PFSK-1 (cell line): ENCODE measurements around the gene MTRR.

Experiments used
- FOXP2 ChIP-seq: optimal IDR thresholded peaks from 2 replicates; pipeline ENCODE3; 2011; ENCODE audit warnings: borderline replicate concordance, control low read depth, inconsistent platforms; ENCODE audit not compliant: insufficient read depth; ENCODE audit errors: extremely low read length, extremely low read depth
- POLR2AphosphoS5 ChIP-seq: IDR thresholded peaks from 2 replicates; pipeline ENCODE4 v1.6.1; 2012; ENCODE audit warnings: low read depth, mild to moderate bottlenecking, control low read depth, low read length, moderate library complexity
- SIN3A ChIP-seq: IDR thresholded peaks from 2 replicates; pipeline ENCODE4 v1.6.1; 2012; ENCODE audit warnings: mild to moderate bottlenecking, low read length, moderate library complexity, borderline replicate concordance; ENCODE audit not compliant: insufficient read depth
- TAF1 ChIP-seq: IDR thresholded peaks from 2 replicates; pipeline ENCODE4 v1.6.1; 2012; ENCODE audit warnings: low read length, control low read depth, borderline replicate concordance; ENCODE audit not compliant: insufficient read depth
- TF ChIP-seq, protein P1 (sequence below), 2 experiments: IDR thresholded peaks; 2 replicates each; pipeline versions ENCODE4 v1.6.1 to v1.8.0; 2011 to 2012; ENCODE audit warnings: low read depth in 2 of 2, low read length in 2 of 2, control low read depth in 1 of 2, inconsistent platforms in 1 of 2, mild to moderate bottlenecking in 1 of 2, moderate library complexity in 1 of 2; ENCODE audit not compliant: insufficient read depth in 1 of 2

The MTRR gene

DNA sequence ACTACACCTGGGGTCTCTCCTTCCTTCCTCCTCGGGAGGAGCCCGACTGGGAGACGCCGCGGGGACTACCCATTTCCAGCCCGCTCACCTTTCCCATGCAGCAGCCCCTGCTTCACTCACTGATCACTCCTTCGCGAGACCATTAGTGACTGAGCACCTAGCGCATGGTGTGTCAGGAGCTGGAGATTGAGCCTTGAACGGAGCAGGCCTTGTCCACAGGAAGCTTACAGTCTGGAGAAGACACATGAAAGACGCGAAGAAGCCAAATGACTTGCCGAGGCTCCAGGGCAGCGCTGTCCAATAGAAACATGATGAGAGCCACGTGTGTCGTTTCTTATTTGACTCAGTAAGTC lies 17.7 kb upstream of the MTRR start:
- TF ChIP-seq TAF1 (no peak), FOXP2 (no peak), POLR2AphosphoS5 (no peak), SIN3A (no peak)
- TF ChIP-seq, protein P1, sequence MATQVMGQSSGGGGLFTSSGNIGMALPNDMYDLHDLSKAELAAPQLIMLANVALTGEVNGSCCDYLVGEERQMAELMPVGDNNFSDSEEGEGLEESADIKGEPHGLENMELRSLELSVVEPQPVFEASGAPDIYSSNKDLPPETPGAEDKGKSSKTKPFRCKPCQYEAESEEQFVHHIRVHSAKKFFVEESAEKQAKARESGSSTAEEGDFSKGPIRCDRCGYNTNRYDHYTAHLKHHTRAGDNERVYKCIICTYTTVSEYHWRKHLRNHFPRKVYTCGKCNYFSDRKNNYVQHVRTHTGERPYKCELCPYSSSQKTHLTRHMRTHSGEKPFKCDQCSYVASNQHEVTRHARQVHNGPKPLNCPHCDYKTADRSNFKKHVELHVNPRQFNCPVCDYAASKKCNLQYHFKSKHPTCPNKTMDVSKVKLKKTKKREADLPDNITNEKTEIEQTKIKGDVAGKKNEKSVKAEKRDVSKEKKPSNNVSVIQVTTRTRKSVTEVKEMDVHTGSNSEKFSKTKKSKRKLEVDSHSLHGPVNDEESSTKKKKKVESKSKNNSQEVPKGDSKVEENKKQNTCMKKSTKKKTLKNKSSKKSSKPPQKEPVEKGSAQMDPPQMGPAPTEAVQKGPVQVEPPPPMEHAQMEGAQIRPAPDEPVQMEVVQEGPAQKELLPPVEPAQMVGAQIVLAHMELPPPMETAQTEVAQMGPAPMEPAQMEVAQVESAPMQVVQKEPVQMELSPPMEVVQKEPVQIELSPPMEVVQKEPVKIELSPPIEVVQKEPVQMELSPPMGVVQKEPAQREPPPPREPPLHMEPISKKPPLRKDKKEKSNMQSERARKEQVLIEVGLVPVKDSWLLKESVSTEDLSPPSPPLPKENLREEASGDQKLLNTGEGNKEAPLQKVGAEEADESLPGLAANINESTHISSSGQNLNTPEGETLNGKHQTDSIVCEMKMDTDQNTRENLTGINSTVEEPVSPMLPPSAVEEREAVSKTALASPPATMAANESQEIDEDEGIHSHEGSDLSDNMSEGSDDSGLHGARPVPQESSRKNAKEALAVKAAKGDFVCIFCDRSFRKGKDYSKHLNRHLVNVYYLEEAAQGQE (IDR thresholded peaks at IDR 0.05; ENCODE audit: insufficient read depth in 1 of 2, low read depth in 2 of 2, low read length in 2 of 2): no peak

DNA sequence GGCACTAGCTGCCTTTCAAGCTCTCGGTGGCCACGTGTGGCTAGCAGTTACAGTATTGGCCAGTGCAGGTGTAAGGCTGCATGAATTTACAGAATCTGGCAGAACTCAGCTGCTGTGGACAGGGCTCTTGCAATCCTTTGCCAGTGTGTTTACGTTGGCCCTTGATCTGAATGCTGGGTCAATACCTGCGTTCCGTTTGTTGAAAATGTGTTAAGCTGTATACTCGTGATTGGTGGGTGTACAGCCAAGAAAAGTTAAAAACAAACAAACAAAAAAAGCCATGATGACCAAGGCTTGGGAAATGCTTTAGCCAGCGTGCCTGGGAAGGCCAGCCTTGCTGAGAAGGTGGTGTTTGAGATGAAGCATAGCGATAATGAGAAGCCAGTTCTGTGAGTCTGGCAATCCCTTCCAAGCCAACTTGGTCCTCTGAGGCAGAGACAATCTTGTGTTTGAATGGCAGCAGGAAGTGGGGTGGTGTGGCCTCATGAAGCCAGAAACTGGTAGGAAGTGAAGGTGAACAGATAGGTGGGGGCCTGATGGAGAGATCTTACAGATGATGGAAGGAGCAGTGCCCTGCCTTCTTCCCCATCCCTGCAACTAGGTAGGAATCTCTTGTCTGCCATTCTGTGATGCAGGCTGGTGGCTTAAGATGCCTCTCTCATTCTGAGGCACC lies 17.2 kb upstream of the MTRR start:
- TF ChIP-seq SIN3A: no peak
- no peak for TF ChIP-seq POLR2AphosphoS5
- TF ChIP-seq, protein P1 (IDR thresholded peaks at IDR 0.05; ENCODE audit: insufficient read depth in 1 of 2, low read depth in 2 of 2, low read length in 2 of 2): no peak
- TF ChIP-seq FOXP2: no peak
- TF ChIP-seq TAF1: no peak

DNA sequence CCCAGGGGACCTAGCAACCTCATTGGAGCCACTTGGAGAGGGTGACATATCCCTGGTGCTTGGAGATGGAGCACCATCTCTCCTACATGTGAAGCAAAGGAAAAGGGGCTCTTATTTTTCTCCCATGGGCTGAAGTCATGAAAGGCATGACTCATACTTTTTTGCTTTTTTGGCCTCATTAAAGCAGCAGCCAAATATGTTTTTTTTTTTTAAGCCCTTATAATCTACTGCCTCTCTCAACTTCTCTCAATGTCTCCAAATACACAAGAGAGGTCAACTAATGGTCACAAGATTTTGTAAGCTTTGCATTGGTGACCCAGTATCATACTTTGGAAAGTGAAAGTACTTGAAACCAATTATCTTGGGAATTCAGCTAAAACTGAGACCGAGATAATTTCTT lies 16.4 kb upstream of the MTRR start:
- no peak for TF ChIP-seq TAF1

DNA sequence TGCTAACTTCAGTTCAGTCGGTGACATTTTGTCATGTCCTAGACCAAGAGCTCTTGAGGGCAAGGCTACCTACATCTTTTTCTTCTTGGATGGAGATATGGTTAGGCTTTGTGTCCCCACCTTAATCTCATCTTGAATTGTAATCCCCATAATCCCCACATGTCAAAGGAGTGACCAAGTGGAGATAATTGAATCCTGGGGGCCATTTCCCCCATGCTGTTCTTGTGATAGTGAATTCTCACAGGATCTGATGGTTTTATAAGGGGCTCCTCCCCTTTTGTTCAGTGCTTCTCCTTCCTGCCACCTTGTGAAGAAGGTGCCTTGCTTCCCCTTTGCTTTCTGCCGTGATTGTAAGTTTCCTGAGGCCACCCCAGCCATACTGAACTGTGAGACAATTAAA lies 16.0 kb upstream of the MTRR start:
- TF ChIP-seq POLR2AphosphoS5 (no peak), SIN3A (no peak), TAF1 (no peak), FOXP2 (no peak)
- TF ChIP-seq, protein P1 (IDR thresholded peaks at IDR 0.05; ENCODE audit: insufficient read depth in 1 of 2, low read depth in 2 of 2, low read length in 2 of 2): no peak

DNA sequence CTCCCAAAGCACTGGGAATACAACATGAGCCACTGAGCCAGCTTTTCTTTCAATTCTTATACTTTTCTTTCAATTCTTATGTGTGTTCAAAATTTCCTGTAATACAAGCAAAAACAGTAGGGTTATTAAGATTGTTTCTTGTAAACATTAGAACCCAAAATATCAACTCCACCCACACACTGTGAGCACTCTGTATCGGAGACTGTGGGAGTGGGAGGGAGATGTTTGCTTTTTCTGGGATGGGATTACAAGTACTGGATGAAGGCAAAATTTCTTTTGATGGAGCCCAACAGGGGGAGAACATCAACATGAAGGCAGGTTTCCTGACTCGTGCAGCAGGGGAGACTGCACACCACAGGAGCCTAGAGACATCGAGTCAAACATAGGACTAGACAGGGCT lies 13.3 kb upstream of the MTRR start:
- TF ChIP-seq TAF1 (no peak), POLR2AphosphoS5 (no peak), FOXP2 (no peak), SIN3A (no peak)
- TF ChIP-seq, protein P1 (IDR thresholded peaks at IDR 0.05; ENCODE audit: insufficient read depth in 1 of 2, low read depth in 2 of 2, low read length in 2 of 2): no peak
